ENCODE data around the gene PEDS1.

PEDS1 gene

DNA sequence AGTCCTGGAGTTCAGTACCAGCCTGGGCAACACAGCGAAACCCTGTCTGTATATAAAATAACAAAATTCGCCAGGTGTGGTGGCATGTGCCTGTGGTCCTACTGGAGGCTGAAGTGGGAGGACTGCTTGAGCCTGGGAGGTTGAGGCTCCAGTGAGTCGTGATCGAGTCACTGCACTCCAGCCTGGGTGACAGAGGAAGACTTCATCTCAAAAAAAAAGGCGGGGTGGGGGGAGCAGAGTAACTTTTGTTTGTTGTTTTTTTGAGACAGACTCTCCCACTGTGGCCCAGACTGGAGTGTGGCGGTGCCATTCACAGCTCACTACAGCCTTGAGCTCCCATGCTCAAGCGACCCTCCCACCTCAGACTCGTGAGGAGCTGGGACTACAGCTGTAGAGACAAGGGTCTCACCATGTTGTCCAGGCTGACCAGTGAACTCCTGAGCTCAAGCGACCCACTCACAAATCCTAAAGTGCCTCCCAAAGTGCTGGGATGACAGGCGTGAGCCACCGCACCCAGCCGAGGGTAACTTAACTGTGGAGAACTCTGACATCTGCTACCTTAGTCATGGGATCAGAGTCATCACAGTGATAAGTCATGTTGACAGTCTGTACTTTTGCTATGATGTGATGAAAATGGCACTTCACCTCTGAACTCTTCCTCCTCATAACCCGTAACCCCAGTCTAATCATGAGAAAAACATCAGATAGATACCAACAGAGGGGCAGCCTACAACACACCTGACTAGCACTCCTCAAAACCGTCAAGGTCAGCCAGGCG is 16.5 kb downstream of the PEDS1 start:
- DNase-seq (ENCODE audit: low read depth, low spot score): no peak

GRCh38 chr20:50135157-50135556 is 18.4 kb downstream of the PEDS1 start:
- DNase-seq (ENCODE audit: low read depth, low spot score): peak; percentile 60

DNA sequence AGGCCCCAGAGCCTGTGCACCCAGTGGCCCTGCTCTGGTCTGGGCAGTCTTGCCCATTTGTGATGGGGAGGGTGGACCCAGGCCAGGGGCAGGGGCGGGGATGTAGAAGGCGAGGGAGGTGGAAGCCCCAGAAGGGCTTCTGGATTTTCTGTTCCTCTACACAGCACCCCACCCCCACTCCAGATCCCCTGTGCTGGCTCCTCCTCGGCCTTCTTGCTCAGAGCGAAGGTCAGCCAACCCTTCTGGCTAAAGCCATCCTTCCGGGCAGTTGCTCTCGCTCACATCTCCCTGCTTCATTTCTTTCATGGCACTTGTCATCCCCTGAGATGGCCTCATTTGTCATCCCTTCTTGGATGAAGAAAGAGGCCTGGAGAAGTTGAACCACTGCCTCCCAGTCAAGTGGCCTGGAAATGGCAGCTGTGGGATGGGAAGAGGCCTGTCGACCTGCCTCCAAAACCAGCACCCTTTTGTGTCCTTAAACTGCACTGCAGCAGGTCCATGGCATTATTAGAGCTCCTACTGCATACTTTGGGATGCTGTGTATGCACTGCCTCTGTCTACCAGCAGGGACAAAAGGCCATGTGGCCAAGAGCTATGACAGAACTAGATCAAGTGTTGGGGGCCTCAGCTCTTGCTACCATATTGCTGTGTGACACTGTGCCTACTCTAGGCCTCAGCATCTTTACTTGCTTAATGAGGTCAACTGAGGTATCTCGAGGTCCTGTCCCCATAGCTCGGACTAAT is 19.9 kb downstream of the PEDS1 start:
- DNase-seq (ENCODE audit: low read depth, low spot score): no peak

DNA sequence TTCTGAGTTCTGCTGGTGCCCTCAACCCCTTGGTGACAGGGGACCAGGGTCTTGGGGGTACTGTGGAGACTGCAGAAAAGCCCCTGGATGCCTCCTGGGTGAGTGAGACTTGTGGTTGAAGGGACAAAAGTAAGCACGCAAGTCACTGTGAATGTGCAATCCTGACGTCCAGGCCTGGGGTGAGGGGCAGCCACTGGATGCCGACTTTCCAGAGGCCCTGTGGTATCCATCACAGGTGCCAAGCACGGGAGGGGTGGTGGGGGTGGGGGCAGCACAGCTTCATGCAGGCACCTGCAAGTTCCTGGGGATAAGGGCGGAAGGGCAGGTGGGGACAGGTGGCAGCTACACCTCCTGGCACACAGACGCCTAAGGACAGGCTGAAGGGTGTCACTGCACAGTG is 20.5 kb downstream of the PEDS1 start:
- no peak for DNase-seq (ENCODE audit: low read depth, low spot score)

GRCh38 chr20:50130995-50131394 is 22.5 kb downstream of the PEDS1 start:
- DNase-seq (ENCODE audit: low read depth, low spot score): no peak

DNA sequence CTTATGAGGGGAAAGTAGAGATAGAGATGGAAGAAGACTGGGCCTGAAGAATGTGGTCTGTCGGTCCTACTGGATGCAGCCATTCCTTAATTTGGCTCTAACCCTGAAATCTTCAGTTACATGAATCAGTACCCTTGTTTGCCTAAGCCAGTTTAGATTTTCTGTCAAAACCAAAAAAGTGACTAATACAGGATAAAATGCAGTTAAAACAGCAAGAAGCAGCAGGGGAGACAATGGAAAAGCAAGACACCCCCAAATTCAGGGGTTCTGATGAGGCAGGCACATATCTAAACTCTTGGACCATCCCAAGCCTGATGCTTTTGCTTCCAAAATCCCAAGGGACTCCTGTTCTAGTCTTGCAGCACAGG is 23.2 kb downstream of the PEDS1 start:
- no peak for DNase-seq (ENCODE audit: low read depth, low spot score)

DNA sequence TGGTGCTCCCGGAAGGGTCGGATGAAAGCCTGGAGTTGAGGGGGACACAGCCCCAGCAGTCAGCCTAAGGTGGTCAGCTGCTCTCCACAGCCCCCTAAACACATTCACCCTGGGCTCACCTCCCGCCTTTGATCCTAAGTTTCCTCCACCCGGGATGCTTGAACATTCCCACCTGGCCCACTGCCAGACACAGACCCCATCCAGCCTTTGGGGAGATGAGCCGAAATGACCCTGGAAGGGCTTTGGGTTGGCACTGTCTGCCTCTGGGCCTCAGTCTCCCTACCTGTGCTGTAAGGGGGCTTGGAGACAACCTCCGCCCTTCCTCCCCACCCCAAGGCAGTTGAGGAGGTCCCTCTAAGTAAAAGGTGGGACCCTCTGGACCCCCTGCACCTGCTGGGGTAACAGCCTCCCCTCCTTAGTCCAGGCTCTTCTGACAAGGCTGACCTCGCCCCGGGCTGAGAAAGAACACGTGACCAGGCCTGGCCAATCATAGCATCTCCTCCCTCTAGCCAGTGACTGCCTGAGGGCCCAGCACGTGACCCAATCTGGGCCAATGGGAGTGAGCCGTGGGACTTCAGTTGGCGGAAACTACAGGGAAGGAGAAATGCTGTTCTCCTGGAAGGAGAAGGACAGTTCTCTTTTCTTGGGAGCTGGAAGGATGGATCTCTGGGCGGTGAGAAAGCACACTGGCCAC is 23.7 kb downstream of the PEDS1 start:
- DNase-seq (ENCODE audit: low read depth, low spot score): no peak

DNA sequence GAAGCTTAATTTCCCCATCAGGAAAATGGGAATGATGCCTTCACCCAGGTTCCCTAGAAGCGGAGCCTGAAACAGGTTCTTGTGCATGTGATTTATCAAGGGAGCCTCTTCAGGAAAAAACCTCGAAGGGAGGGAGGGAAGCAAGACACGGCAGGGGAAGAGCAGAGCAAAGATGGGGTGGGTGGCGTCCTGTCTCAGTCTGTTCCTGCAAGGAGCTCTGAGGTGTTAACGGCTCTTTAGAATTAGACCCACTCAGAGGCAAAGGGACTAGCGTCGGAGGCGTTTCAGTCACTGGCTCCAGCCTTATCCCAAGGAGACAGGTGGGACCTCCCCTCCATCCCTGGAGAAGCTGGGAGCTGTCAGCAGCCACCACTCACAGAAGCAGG is 25.0 kb downstream of the PEDS1 start:
- DNase-seq (ENCODE audit: low read depth, low spot score): no peak

GRCh38 chr20:50127587-50128519 is 25.7 kb downstream of the PEDS1 start:
- DNase-seq (ENCODE audit: low read depth, low spot score): no peak

- DNase-seq (ENCODE audit: low read depth, low spot score): no peak
Observed at GRCh38 chr20:50126662-50127061, 26.9 kb downstream of the PEDS1 start.

GRCh38 chr20:50125279-50125678 is 28.2 kb downstream of the PEDS1 start:
- no peak for DNase-seq (ENCODE audit: low read depth, low spot score)

GRCh38 chr20:50124496-50124895 is 29.0 kb downstream of the PEDS1 start:
- no peak for DNase-seq (ENCODE audit: low read depth, low spot score)

DNA sequence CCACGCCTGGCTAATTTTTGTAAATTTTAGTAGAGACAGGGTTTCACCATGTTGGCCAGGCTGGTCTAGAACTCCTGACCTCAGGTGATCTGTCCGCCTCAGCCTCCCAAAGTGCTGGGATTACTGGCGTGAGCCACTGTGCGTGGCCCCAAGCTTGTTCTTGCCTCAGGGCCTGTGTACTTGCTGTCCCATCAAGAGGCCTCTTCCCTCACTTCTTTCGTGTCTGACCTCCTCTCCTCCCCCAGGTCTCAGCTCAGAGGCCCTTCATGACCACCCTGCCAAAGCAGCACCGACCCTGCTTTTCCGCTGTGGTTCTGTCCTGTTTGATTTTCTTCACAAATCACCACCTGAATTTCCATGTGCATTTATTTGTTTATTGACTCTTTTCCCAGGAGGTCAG is 30.1 kb downstream of the PEDS1 start:
- no peak for DNase-seq (ENCODE audit: low read depth, low spot score)

DNA sequence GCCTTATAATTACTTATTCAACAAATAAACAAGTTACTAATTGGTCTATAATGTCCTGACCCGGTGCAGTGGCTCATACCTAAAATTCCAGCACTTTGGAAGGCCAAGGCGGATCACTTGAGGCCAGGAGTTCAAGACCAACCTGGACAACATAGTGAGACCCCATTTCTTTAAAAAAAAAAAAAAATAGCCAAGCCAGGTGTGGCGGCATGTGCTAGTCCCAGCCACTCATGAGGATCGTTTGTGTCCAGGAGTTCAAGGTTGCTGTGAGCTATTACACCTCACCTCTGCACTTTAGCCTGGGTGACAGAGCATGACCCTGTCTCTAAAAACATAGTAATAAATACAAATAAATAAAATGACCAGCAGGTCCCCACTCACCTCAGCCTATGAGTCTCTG is 30.8 kb downstream of the PEDS1 start:
- DNase-seq (ENCODE audit: low read depth, low spot score): no peak

GRCh38 chr20:50121858-50122271 is 31.7 kb downstream of the PEDS1 start:
- peak; percentile 76 for DNase-seq (ENCODE audit: low read depth, low spot score)

- peak; percentile 66 for DNase-seq (ENCODE audit: low read depth, low spot score)
Observed at GRCh38 chr20:50120935-50121693, 32.4 kb downstream of the PEDS1 start.

- DNase-seq (ENCODE audit: low read depth, low spot score): no peak
Observed at GRCh38 chr20:50118203-50118602, 35.3 kb downstream of the PEDS1 start.

- no peak for DNase-seq (ENCODE audit: low read depth, low spot score)
Observed at GRCh38 chr20:50116368-50116999, 37.0 kb downstream of the PEDS1 start.

DNA sequence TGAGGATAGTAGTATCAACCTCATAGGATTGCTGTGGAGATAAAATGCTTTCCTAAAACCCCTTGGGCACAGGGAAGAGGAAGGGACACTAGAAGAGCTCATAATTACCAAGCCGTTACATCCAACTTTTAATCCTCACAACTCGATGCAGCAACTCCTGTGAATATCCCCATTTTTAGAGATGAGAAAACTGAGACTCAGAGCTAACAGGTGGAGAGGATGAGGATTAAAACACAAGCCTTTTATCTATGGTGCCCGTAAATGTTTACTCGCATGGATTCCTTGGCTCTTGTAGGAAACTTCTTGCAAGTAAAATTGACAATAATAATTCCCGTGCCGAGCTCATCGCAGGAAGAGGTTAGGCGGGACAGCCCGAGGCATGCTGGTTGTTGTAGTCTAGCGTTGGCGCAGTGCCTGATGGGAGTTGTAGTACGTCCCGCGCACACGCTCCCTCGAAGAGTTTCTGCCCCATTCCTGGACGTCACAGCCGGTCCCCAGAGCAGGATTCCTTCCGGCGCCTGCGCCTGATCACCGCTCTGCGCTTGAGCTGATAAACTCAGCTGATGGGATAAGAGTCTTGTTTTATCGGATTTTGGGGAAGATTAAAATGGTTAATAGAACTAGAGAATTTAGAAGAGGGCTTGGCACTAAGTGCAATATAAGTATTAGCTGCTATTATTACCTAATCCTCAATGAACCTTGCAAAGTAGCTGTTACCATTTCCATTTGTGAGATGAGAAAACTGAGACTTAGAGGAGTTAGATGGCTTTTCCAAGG is 37.7 kb downstream of the PEDS1 start:
- peak; percentile 95 for DNase-seq (ENCODE audit: low read depth, low spot score)
